GM12878 (cell line): ENCODE data around the gene ETFBKMT. TPM values are rescaled to one million over a fixed set of nuclear protein-coding genes. Genes with fewer than 3 reads are reported as not detected.

Source experiments
- ATAC-seq: fragments of 200-7000 bp; cut with Tn5 transposase; 3 replicates; pipeline ENCODE4 v1.9.1; 2020; ENCODE audit warnings: mild to moderate bottlenecking, moderate library complexity
- BruUV-seq: library from RNA; stranded (reverse); fragments of 400-500 nt; replicated peaks from 2 replicates; lab custom pipeline; 2021; lab: Mats Ljungman, UMichigan
- CTCF ChIA-PET: fragments of 300-600 bp; sonication (Branson Sonifier 250); formaldehyde crosslinking; extraction: SDS; loops from one replicate; lab custom pipeline; 2021; ENCODE audit warnings: inconsistent platforms; lab: Yijun Ruan, JAX
- POLR2A ChIA-PET: fragments of 350-600 bp; formaldehyde crosslinking; extraction: SDS; loops from one replicate; lab custom pipeline; 2021; ENCODE audit warnings: inconsistent platforms; lab: Charles Lee
- RAD21 ChIA-PET: fragments of 300-600 bp; sonication (Branson Sonifier 250); formaldehyde crosslinking; loops from one replicate; lab custom pipeline; 2023; ENCODE audit warnings: antibody characterized with exemption; ENCODE audit not compliant: unreplicated experiment; lab: Charles Lee
- SMC1A ChIA-PET: fragments of 300-600 bp; sonication (Branson Sonifier 250); formaldehyde crosslinking; loops from one replicate; lab custom pipeline; 2023; ENCODE audit not compliant: unreplicated experiment, uncharacterized antibody; lab: Charles Lee
- DNase-seq: peaks from one replicate; pipeline ENCODE4 v3.0.0-alpha.2; 2011; ENCODE audit warnings: low read depth, low spot score
- FAIRE-seq: peaks from 3 replicates; lab custom pipeline; 2011; peaks lifted over from hg19 to GRCh38; lab: Jason Lieb, UNC
- H2AFZ ChIP-seq: 2 replicates; pipeline ENCODE4 v1.6.0; 2011; ENCODE audit warnings: low read depth, low read length, control low read depth; ENCODE audit not compliant: control insufficient read depth
- H3K27ac ChIP-seq: 2 replicates; pipeline ENCODE4 v1.5.1; 2011; ENCODE audit warnings: control low read depth; ENCODE audit not compliant: control insufficient read depth, insufficient read depth
- H3K27me3 ChIP-seq, 2 experiments: replicated peaks in 1 of 2; 2 replicates each; pipeline versions ENCODE4 v1.6.0 to v1.6.1; 2011; ENCODE audit warnings: low read length in 1 of 2; ENCODE audit not compliant: control insufficient read depth in 2 of 2, insufficient read depth in 2 of 2
- H3K36me3 ChIP-seq, 2 experiments: 2 replicates each; pipeline ENCODE4 v1.5.1; 2011; ENCODE audit warnings: low read length in 1 of 2; ENCODE audit not compliant: control insufficient read depth in 2 of 2, insufficient read depth in 2 of 2
- H3K4me1 ChIP-seq: 2 replicates; pipeline ENCODE4 v1.6.1; 2011; ENCODE audit warnings: mild to moderate bottlenecking, low read length, moderate library complexity, mixed read lengths; ENCODE audit not compliant: control insufficient read depth, insufficient read depth
- H3K4me2 ChIP-seq: 2 replicates; pipeline ENCODE4 v1.6.0; 2011; ENCODE audit warnings: control low read depth; ENCODE audit not compliant: control insufficient read depth, insufficient read depth
- H3K4me3 ChIP-seq: fragments of 200-600 bp; sonication (generic); 2 replicates; pipeline ENCODE4 v1.5.1; 2016
- H3K79me2 ChIP-seq: 2 replicates; pipeline ENCODE4 v1.6.0; 2011; ENCODE audit warnings: low read length; ENCODE audit not compliant: control insufficient read depth, insufficient read depth
- H3K9ac ChIP-seq: 2 replicates; pipeline ENCODE4 v1.8.0; 2011; ENCODE audit warnings: low read length, control low read depth, mixed read lengths; ENCODE audit not compliant: control insufficient read depth, insufficient read depth
- H3K9me3 ChIP-seq: replicated peaks from 3 replicates; pipeline ENCODE4 v1.5.1; 2011; ENCODE audit warnings: mild to moderate bottlenecking, low read length; ENCODE audit not compliant: control insufficient read depth, insufficient read depth
- H4K20me1 ChIP-seq: 2 replicates; pipeline ENCODE4 v1.6.0; 2011; ENCODE audit not compliant: control insufficient read depth, insufficient read depth
- CBX5 ChIP-seq: sonication (generic); IDR thresholded peaks from 2 replicates; pipeline ENCODE4 v1.6.1; 2016; ENCODE audit warnings: low read depth, moderate library complexity, mild to moderate bottlenecking, inconsistent platforms
- IKZF1 ChIP-seq: fragments of 450-650 bp; conservative IDR thresholded peaks from 2 replicates; pipeline ENCODE4 v1.6.1; 2017; ENCODE audit warnings: antibody characterized with exemption, mild to moderate bottlenecking
- IRF4 ChIP-seq: IDR thresholded peaks from 2 replicates; pipeline ENCODE4 v1.6.1; 2011; ENCODE audit warnings: low read depth, low read length
- RAD21 ChIP-seq: IDR thresholded peaks from 2 replicates; pipeline ENCODE4 v1.6.1; 2011; ENCODE audit warnings: mild to moderate bottlenecking, low read depth, low read length, moderate library complexity; ENCODE audit not compliant: insufficient read depth
- in situ Hi-C: fragments of 300-500 bp; cut with MboI; formaldehyde crosslinking; loops from 9 replicates; pipeline ENCODE4 v1.14.3; 2018; ENCODE audit warnings: mixed read lengths
- intact Hi-C: fragments of 100-400 bp; cut with micrococcal nuclease; formaldehyde crosslinking; loops from one replicate; pipeline ENCODE4 v1.14.2; 2022; ENCODE audit not compliant: unreplicated experiment
- polyA plus RNA-seq, 11 experiments: library from polyadenylated mRNA; depleted of rRNA in 4 of 11; unstranded in 6 of 11; stranded (reverse) in 5 of 11; fragments of >200 nt; fragmentation: Nextera tagmentation in 4 of 11; fragmentation: Illumina TruSeq in 1 of 11; extraction: Ambion mirVana in 4 of 11; extraction: Trizol in 1 of 11; gene quantifications; 1 replicate in 1 of 11; 2 replicates in 10 of 11; pipeline versions ENCODE4 v1.2.1 to v1.2.3, GENCODE V29; 2011 to 2016; ENCODE audit warnings: inconsistent platforms in 2 of 11, missing spikeins in 2 of 11, low read depth in 1 of 11
- total RNA-seq, 4 experiments: library from RNA; depleted of rRNA in 3 of 4; stranded (reverse); fragments of >200 nt in 3 of 4; fragmentation: Illumina TruSeq in 1 of 4; extraction: Trizol in 1 of 4; gene quantifications; 2 replicates each; pipeline versions ENCODE4 v1.2.1 to v1.2.3, GENCODE V29; 2013 to 2021
- TF ChIP-seq, protein P1 (sequence below): IDR thresholded peaks from 2 replicates; pipeline ENCODE4 v1.6.1; 2012; ENCODE audit warnings: improper control_type of control experiment, low read depth, low read length; ENCODE audit not compliant: insufficient replicate concordance

ETFBKMT gene
- total and polyA plus RNA-seq, 10 of the 15 experiments (the other 5 are each of a cell fraction or from before 2014, with no cell fraction given), result 0.25 to 1.1 (median 0.65) TPM

DNA sequence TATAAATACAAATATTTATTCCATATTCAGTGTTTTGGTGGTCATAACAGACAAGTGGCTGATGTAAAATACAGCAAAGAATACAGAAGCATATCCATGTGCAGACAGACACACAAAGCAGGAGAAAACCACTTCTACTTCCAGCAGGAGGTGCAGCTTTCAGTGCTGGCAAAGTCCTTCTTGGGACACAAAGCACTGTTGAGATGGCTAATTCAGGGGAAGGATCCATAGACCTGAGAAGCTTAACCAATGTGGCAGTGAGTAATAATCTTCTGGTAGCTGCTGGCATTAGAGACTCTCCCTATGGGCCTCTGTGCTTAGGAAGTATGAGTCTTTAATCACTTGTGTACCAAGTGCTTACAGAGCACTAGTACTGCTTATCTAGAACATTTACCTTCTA lies 42.6 kb downstream of the ETFBKMT start:
- ChIA-PET RAD21 (no interaction called here), SMC1A (interaction anchor here (1.5 to 2.6 kb wide), 2 partner anchors 13 to 23 kb away, joined by 3 to 11 read pairs; no protein-coding TSS in a partner anchor), POLR2A (no interaction called here), CTCF (interaction anchor here (1.0 to 1.9 kb wide), 4 partner anchors 8 to 13 kb away, joined by 3 to 5 read pairs (median 4); no protein-coding TSS in a partner anchor)
- DNase-seq (no peak), FAIRE-seq (no peak), ATAC-seq (no peak)
- H3K9me3 ChIP-seq, result no peaks in the 10 kb centered on the region
- no peaks in the 10 kb centered on the region for H3K36me3 ChIP-seq
- H3K79me2 ChIP-seq, result no peaks in the 10 kb centered on the region
- no peak overlapping the region for H3K4me2 ChIP-seq
- in situ Hi-C loops, result no loop called here
- no peaks in the 10 kb centered on the region for H3K27me3 ChIP-seq
- H3K4me3 ChIP-seq, result no peak overlapping the region
- no peak overlapping the region for H3K27ac ChIP-seq
- H3K4me1 ChIP-seq, result no peaks in the 10 kb centered on the region
- BruUV-seq, result no TSS peak
- no peak overlapping the region for H3K9ac ChIP-seq
- H2AFZ ChIP-seq, result no peak overlapping the region
- TF ChIP-seq IKZF1, result no peak
- no peak for TF ChIP-seq CBX5
- TF ChIP-seq, protein P1, sequence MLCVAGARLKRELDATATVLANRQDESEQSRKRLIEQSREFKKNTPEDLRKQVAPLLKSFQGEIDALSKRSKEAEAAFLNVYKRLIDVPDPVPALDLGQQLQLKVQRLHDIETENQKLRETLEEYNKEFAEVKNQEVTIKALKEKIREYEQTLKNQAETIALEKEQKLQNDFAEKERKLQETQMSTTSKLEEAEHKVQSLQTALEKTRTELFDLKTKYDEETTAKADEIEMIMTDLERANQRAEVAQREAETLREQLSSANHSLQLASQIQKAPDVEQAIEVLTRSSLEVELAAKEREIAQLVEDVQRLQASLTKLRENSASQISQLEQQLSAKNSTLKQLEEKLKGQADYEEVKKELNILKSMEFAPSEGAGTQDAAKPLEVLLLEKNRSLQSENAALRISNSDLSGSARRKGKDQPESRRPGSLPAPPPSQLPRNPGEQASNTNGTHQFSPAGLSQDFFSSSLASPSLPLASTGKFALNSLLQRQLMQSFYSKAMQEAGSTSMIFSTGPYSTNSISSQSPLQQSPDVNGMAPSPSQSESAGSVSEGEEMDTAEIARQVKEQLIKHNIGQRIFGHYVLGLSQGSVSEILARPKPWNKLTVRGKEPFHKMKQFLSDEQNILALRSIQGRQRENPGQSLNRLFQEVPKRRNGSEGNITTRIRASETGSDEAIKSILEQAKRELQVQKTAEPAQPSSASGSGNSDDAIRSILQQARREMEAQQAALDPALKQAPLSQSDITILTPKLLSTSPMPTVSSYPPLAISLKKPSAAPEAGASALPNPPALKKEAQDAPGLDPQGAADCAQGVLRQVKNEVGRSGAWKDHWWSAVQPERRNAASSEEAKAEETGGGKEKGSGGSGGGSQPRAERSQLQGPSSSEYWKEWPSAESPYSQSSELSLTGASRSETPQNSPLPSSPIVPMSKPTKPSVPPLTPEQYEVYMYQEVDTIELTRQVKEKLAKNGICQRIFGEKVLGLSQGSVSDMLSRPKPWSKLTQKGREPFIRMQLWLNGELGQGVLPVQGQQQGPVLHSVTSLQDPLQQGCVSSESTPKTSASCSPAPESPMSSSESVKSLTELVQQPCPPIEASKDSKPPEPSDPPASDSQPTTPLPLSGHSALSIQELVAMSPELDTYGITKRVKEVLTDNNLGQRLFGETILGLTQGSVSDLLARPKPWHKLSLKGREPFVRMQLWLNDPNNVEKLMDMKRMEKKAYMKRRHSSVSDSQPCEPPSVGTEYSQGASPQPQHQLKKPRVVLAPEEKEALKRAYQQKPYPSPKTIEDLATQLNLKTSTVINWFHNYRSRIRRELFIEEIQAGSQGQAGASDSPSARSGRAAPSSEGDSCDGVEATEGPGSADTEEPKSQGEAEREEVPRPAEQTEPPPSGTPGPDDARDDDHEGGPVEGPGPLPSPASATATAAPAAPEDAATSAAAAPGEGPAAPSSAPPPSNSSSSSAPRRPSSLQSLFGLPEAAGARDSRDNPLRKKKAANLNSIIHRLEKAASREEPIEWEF, result no peak
- no peak for TF ChIP-seq IRF4
- 0 out of 2 replicates have a peak, but pooled peaks have one; percentile 7 for TF ChIP-seq RAD21
- no peaks in the 10 kb centered on the region for H4K20me1 ChIP-seq
- intact Hi-C loops, result no loop called here
